ENCODE measurements around the gene EPC1. TPM values are rescaled to one million over a fixed set of nuclear protein-coding genes. Genes with fewer than 3 reads are reported as not detected.

The EPC1 gene
- polyA plus RNA-seq, 1 of the 3 experiments (the other 2 are of a cell fraction): 21.8 TPM

DNA sequence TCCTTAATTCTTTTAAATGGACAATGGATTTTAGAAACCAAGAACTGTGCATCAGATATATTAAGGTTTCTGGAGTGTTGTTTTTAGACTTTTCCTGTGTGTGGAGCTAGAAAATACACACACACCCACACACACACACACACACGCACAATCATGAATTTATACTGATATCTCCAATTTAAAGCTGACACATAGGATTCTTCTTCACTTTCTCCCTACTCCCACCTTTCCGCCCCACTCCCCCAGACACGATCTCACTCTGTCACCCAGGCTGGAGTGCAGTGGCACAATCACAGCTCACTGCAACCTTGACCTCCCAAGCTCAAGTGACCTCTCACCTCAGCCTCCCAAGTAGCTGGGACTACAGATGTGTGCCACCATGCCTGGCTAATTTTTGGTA, 100.3 kb downstream of the EPC1 start (continued):
- TF ChIP-seq IRF3 (IDR thresholded peaks at IDR 0.05; ENCODE audit: low read depth, low read length): no peak

- Histone ChIP-seq H3K36me3 (replicated peaks in 1 of 2; ENCODE audit: control insufficient read depth in 1 of 2, insufficient read depth in 2 of 2, low read length in 1 of 2) (no peaks in the 10 kb centered on the region), H4K20me1 (ENCODE audit: insufficient read depth) (no peaks in the 10 kb centered on the region), H3K27me3 (ENCODE audit: insufficient read depth) (no peaks in the 10 kb centered on the region), H3K4me2 (no peak overlapping the region), H3F3A (replicated peaks; ENCODE audit: insufficient read depth) (no peaks in the 10 kb centered on the region), H3K9me3 (no peaks in the 10 kb centered on the region), H3K4me3 (ENCODE audit: low read depth in 2 of 2, low read length in 1 of 2) (no peak overlapping the region), H3K79me2 (ENCODE audit: insufficient read depth) (no peaks in the 10 kb centered on the region), H3K4me1 (ENCODE audit: control insufficient read depth in 1 of 2, insufficient read depth in 2 of 2, low read depth in 1 of 2, low read length in 1 of 2) (no peaks in the 10 kb centered on the region), H3K27ac (ENCODE audit: low read depth in 2 of 2, low read length in 1 of 2) (no peak overlapping the region), H3K9me2 (no peaks in the 10 kb centered on the region), H2AFZ (ENCODE audit: low read depth) (no peak overlapping the region), H3K9ac (no peak overlapping the region)
- TF ChIP-seq ELF1 (IDR thresholded peaks at IDR 0.05) (no peak), ZBTB33 (IDR thresholded peaks at IDR 0.05; ENCODE audit: borderline replicate concordance, low read depth) (no peak), RCOR1 (IDR thresholded peaks at IDR 0.05; ENCODE audit: low read length) (no peak), SMC3 (IDR thresholded peaks at IDR 0.05; ENCODE audit: low read depth, low read length) (no peak), GATA2 (CRISPR knock-in tag; IDR thresholded peaks at IDR 0.05) (no peak), SIN3A (IDR thresholded peaks at IDR 0.05; ENCODE audit: borderline replicate concordance, low read depth, low read length) (no peak), NFIC (IDR thresholded peaks at IDR 0.05; ENCODE audit: borderline replicate concordance) (no peak), FOXJ3 (CRISPR knock-in tag; IDR thresholded peaks at IDR 0.05) (no peak), YY1 (IDR thresholded peaks at IDR 0.05; ENCODE audit: low read depth) (no peak), NRF1 (IDR thresholded peaks at IDR 0.05; ENCODE audit: low read depth, low read length) (no peak), CHD2 (IDR thresholded peaks at IDR 0.05; ENCODE audit: low read length, partially characterized antibody) (no peak), MXI1 (IDR thresholded peaks at IDR 0.05; ENCODE audit: low read depth, low read length) (no peak)
- TF ChIP-seq, protein P1, sequence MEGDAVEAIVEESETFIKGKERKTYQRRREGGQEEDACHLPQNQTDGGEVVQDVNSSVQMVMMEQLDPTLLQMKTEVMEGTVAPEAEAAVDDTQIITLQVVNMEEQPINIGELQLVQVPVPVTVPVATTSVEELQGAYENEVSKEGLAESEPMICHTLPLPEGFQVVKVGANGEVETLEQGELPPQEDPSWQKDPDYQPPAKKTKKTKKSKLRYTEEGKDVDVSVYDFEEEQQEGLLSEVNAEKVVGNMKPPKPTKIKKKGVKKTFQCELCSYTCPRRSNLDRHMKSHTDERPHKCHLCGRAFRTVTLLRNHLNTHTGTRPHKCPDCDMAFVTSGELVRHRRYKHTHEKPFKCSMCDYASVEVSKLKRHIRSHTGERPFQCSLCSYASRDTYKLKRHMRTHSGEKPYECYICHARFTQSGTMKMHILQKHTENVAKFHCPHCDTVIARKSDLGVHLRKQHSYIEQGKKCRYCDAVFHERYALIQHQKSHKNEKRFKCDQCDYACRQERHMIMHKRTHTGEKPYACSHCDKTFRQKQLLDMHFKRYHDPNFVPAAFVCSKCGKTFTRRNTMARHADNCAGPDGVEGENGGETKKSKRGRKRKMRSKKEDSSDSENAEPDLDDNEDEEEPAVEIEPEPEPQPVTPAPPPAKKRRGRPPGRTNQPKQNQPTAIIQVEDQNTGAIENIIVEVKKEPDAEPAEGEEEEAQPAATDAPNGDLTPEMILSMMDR (IDR thresholded peaks at IDR 0.05): no peak
- WGBS (ENCODE audit: low lambda C conversion rate): 59% methylated on average over 4 of the region's 8 CpGs
- no peak for DNase-seq
- ChIA-PET CTCF (interaction anchor here (1.1 to 5.4 kb wide), 2 partner anchors 11 to 25 kb away, joined by 3 to 39 read pairs; no protein-coding TSS in a partner anchor), POLR2A (no interaction called here)
Observed at GRCh38 chr10:32245760-32246159, 101.2 kb downstream of the EPC1 start.

Measured in SK-N-SH (cell line).